H1 (cell line): Measurements from ENCODE around the gene HRH2. TPM values are rescaled to one million over a fixed set of nuclear protein-coding genes. Genes with fewer than 3 reads are reported as not detected.

Experiments
- KDM5A ChIP-seq: fragments of 200-600 bp; IDR thresholded peaks from 2 replicates; pipeline ENCODE4 v1.7.1; 2012; ENCODE audit warnings: mild to moderate bottlenecking, low read length, inconsistent platforms, mixed read lengths
- PHF8 ChIP-seq: fragments of 200-600 bp; sonication (generic); conservative IDR thresholded peaks from 2 replicates; pipeline ENCODE4 v1.7.1; 2012; ENCODE audit warnings: low read depth, mild to moderate bottlenecking, inconsistent platforms, low read length, moderate library complexity
- POLR2AphosphoS5 ChIP-seq: IDR thresholded peaks from 2 replicates; pipeline ENCODE4 v1.6.1; 2011; ENCODE audit warnings: low read depth, low read length
- TAF1 ChIP-seq: IDR thresholded peaks from 2 replicates; pipeline ENCODE4 v1.6.1; 2011; ENCODE audit warnings: mild to moderate bottlenecking, low read depth, low read length
- ZNF274 ChIP-seq: IDR thresholded peaks from 2 replicates; pipeline ENCODE4 v1.7.0; 2012; ENCODE audit warnings: low read length, borderline replicate concordance; ENCODE audit errors: extremely low read depth
- polyA plus RNA-seq, 7 experiments: library from polyadenylated mRNA; depleted of rRNA in 3 of 7; stranded (reverse) in 5 of 7; unstranded in 2 of 7; fragments of >200 nt in 5 of 7; fragments of 200-250 nt in 2 of 7; gene quantifications; 1 replicate in 5 of 7; 2 replicates in 1 of 7; 4 replicates in 1 of 7; pipeline versions ENCODE4 v1.2.1 to v1.2.3, GENCODE V29; 2011 to 2013; ENCODE audit warnings: missing spikeins in 2 of 7, mixed read lengths in 2 of 7
- total RNA-seq: library from RNA; stranded (reverse); fragmentation: NEBNext Ultra II Directional; extraction: Animal tissue kit (Norgen Biotek cat#: 25700); gene quantifications from 2 replicates; pipeline ENCODE4 v1.2.1, GENCODE V29; 2021

Gene HRH2
- total and polyA plus RNA-seq, 2 of the 8 experiments (the other 6 are each of a cell fraction or from before 2014, with no cell fraction given): 7.8 to 8.1 TPM

DNA sequence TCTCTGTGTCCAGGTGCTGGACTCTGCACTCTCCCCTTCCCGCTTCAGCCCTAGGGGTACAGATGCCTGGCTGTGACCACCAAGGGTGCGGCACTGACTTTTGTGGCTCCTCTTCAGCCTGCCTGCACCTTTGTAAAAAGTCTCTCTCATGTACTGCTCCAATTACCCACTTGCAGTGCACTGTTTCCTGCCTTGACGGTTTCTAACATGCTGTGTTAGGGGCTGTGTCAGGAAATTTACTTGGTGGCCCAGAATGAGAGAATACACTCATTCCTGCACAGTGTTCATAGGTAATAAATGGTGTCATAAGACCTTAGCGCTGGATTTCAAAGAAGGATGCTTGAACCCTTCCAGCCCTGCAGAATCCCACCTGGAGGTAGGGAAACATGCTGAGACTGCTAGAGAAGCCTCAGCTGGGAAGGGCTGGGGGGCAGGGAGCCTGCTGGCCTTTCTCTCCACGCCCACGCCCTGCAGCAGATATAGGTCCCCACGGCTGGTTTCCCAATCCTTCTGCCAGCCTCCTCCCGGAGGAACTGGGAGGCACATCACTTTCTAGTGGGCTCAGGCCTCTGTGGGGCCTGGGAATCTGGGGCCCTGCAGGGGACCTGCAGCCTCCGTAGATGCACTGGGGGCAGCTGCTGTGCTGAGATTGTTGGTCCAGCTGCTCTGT, 17.6 kb upstream of the HRH2 start (continued):
- TF ChIP-seq KDM5A (no peak), PHF8 (no peak), TAF1 (no peak), ZNF274 (no peak), POLR2AphosphoS5 (no peak)
